ENCODE data around the gene TUBA1B.
"Not testable (repeated sequence)": the region's sequence is repeated elsewhere in the genome, so short reads cannot be mapped to it uniquely, and the experiment has no call there.

TUBA1B gene

GRCh38 chr12:49131051-49131893 is at the start of gene TUBA1B:
TUBA1B (minus strand) TSS chr12:49131395; CDS start chr12:49131300, 95 bp downstream.
- TF ChIP-seq CTCF (IDR thresholded peaks at IDR 0.05; ENCODE audit: extremely low read depth, insufficient read depth, missing control alignments): no peak
- in situ Hi-C loops (cut with MboI; ENCODE audit: low pct_unique_long_range_greater_than_20kb, low sequenced_read_pairs, unreplicated experiment): no loop called here
- DNase-seq (ENCODE audit: low spot score): peak; percentile 97

GRCh38 chr12:49174218-49174617 is 43.0 kb upstream of the TUBA1B start:
- DNase-seq (ENCODE audit: low spot score): no peak
- in situ Hi-C loops (cut with MboI; ENCODE audit: low pct_unique_long_range_greater_than_20kb, low sequenced_read_pairs, unreplicated experiment): no loop called here
- no peak for TF ChIP-seq CTCF (IDR thresholded peaks at IDR 0.05; ENCODE audit: extremely low read depth, insufficient read depth, missing control alignments)

- TF ChIP-seq CTCF (IDR thresholded peaks at IDR 0.05; ENCODE audit: extremely low read depth, insufficient read depth, missing control alignments): no peak
- DNase-seq (ENCODE audit: low spot score): no peak
- in situ Hi-C loops (cut with MboI; ENCODE audit: low pct_unique_long_range_greater_than_20kb, low sequenced_read_pairs, unreplicated experiment): no loop called here
Observed at GRCh38 chr12:49170924-49171323, 39.7 kb upstream of the TUBA1B start.

GRCh38 chr12:49165114-49165513 is 33.9 kb upstream of the TUBA1B start:
- no peak for TF ChIP-seq CTCF (IDR thresholded peaks at IDR 0.05; ENCODE audit: extremely low read depth, insufficient read depth, missing control alignments)
- in situ Hi-C loops (cut with MboI; ENCODE audit: low pct_unique_long_range_greater_than_20kb, low sequenced_read_pairs, unreplicated experiment): no loop called here
- no peak for DNase-seq (ENCODE audit: low spot score)

GRCh38 chr12:49161901-49162300 is 30.7 kb upstream of the TUBA1B start:
- in situ Hi-C loops (cut with MboI; ENCODE audit: low pct_unique_long_range_greater_than_20kb, low sequenced_read_pairs, unreplicated experiment); DNase-seq (ENCODE audit: low spot score): not testable (repeated sequence)

- no peak for DNase-seq (ENCODE audit: low spot score)
- no peak for TF ChIP-seq CTCF (IDR thresholded peaks at IDR 0.05; ENCODE audit: extremely low read depth, insufficient read depth, missing control alignments)
- in situ Hi-C loops (cut with MboI; ENCODE audit: low pct_unique_long_range_greater_than_20kb, low sequenced_read_pairs, unreplicated experiment): no loop called here
Observed at GRCh38 chr12:49161092-49161795, 30.0 kb upstream of the TUBA1B start.

- no peak for DNase-seq (ENCODE audit: low spot score)
- in situ Hi-C loops (cut with MboI; ENCODE audit: low pct_unique_long_range_greater_than_20kb, low sequenced_read_pairs, unreplicated experiment): no loop called here
- TF ChIP-seq CTCF (IDR thresholded peaks at IDR 0.05; ENCODE audit: extremely low read depth, insufficient read depth, missing control alignments): no peak
Observed at GRCh38 chr12:49160399-49160798, 29.2 kb upstream of the TUBA1B start.

Data from GM13977 (cell line).